ENCODE measurements around the gene BCL11A. TPM values are rescaled to one million over a fixed set of nuclear protein-coding genes. Genes with fewer than 3 reads are reported as not detected.

The BCL11A gene
- total and polyA plus RNA-seq, 2 experiments from 2014 or later = 57.5 to 77.6 TPM

DNA sequence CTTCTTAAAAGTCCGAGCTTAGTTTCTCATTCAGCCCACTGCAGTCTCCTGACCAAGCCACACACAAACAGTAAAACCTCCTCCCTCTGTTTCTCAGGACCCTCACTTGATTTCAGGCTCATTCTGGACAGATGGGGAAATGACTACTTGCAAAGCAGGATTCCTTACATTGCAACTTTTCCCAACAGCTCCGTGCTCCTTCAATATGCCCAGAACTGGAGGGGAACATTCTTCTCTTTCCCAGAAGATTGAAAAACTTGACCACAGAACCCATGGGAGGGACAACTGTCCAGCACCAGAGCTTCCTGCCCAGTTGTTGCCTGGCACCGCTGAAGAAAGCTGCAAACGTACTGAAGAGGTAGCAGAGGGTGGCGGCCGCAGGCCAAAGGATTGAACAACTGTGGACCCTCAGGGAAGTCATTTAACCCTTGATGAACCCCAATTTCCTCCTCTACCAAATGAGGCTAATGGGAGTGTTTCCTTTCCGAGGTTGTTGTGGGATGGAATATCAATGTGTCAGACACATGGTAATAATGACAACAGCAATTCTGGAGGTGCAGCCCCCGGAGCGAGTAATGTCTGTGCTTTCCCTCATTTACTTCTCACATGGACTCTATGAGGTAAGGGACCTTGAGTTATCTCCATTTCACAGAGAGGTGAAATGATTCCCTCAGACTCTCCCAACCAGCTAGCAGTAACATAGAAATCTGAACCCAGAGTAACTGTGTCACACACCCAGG, 25.0 kb downstream of the BCL11A start:
- TF ChIP-seq CREB1 (CRISPR knock-in tag; IDR thresholded peaks at IDR 0.05; ENCODE audit: low read depth) (no peak), ZNF114 (CRISPR knock-in tag; IDR thresholded peaks at IDR 0.05) (no peak), NANOG (IDR thresholded peaks at IDR 0.05; ENCODE audit: borderline replicate concordance) (no peak), ZNF331 (CRISPR knock-in tag; IDR thresholded peaks at IDR 0.05; ENCODE audit: low read depth) (no peak), STAT1 (IDR thresholded peaks at IDR 0.05; ENCODE audit: unreplicated experiment) (no peak), EZH2phosphoT487 (IDR thresholded peaks at IDR 0.05; ENCODE audit: unreplicated experiment) (no peak), EZH2 (IDR thresholded peaks at IDR 0.05; ENCODE audit: low read depth, unreplicated experiment) (no peak), POLR2AphosphoS5 (IDR thresholded peaks at IDR 0.05; ENCODE audit: low read depth) (no peak), JUNB (IDR thresholded peaks at IDR 0.05; ENCODE audit: unreplicated experiment) (no peak)
- TF ChIP-seq, protein P1, sequence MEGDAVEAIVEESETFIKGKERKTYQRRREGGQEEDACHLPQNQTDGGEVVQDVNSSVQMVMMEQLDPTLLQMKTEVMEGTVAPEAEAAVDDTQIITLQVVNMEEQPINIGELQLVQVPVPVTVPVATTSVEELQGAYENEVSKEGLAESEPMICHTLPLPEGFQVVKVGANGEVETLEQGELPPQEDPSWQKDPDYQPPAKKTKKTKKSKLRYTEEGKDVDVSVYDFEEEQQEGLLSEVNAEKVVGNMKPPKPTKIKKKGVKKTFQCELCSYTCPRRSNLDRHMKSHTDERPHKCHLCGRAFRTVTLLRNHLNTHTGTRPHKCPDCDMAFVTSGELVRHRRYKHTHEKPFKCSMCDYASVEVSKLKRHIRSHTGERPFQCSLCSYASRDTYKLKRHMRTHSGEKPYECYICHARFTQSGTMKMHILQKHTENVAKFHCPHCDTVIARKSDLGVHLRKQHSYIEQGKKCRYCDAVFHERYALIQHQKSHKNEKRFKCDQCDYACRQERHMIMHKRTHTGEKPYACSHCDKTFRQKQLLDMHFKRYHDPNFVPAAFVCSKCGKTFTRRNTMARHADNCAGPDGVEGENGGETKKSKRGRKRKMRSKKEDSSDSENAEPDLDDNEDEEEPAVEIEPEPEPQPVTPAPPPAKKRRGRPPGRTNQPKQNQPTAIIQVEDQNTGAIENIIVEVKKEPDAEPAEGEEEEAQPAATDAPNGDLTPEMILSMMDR (conservative IDR thresholded peaks at IDR 0.05; ENCODE audit: low read depth in 2 of 2) = no peak
- TF ChIP-seq, protein P2, sequence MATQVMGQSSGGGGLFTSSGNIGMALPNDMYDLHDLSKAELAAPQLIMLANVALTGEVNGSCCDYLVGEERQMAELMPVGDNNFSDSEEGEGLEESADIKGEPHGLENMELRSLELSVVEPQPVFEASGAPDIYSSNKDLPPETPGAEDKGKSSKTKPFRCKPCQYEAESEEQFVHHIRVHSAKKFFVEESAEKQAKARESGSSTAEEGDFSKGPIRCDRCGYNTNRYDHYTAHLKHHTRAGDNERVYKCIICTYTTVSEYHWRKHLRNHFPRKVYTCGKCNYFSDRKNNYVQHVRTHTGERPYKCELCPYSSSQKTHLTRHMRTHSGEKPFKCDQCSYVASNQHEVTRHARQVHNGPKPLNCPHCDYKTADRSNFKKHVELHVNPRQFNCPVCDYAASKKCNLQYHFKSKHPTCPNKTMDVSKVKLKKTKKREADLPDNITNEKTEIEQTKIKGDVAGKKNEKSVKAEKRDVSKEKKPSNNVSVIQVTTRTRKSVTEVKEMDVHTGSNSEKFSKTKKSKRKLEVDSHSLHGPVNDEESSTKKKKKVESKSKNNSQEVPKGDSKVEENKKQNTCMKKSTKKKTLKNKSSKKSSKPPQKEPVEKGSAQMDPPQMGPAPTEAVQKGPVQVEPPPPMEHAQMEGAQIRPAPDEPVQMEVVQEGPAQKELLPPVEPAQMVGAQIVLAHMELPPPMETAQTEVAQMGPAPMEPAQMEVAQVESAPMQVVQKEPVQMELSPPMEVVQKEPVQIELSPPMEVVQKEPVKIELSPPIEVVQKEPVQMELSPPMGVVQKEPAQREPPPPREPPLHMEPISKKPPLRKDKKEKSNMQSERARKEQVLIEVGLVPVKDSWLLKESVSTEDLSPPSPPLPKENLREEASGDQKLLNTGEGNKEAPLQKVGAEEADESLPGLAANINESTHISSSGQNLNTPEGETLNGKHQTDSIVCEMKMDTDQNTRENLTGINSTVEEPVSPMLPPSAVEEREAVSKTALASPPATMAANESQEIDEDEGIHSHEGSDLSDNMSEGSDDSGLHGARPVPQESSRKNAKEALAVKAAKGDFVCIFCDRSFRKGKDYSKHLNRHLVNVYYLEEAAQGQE (IDR thresholded peaks at IDR 0.05; ENCODE audit: unreplicated experiment) = no peak
- TF ChIP-seq, protein P3, sequence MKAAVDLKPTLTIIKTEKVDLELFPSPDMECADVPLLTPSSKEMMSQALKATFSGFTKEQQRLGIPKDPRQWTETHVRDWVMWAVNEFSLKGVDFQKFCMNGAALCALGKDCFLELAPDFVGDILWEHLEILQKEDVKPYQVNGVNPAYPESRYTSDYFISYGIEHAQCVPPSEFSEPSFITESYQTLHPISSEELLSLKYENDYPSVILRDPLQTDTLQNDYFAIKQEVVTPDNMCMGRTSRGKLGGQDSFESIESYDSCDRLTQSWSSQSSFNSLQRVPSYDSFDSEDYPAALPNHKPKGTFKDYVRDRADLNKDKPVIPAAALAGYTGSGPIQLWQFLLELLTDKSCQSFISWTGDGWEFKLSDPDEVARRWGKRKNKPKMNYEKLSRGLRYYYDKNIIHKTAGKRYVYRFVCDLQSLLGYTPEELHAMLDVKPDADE (IDR thresholded peaks at IDR 0.05) = no peak
- TF ChIP-seq, protein P4, sequence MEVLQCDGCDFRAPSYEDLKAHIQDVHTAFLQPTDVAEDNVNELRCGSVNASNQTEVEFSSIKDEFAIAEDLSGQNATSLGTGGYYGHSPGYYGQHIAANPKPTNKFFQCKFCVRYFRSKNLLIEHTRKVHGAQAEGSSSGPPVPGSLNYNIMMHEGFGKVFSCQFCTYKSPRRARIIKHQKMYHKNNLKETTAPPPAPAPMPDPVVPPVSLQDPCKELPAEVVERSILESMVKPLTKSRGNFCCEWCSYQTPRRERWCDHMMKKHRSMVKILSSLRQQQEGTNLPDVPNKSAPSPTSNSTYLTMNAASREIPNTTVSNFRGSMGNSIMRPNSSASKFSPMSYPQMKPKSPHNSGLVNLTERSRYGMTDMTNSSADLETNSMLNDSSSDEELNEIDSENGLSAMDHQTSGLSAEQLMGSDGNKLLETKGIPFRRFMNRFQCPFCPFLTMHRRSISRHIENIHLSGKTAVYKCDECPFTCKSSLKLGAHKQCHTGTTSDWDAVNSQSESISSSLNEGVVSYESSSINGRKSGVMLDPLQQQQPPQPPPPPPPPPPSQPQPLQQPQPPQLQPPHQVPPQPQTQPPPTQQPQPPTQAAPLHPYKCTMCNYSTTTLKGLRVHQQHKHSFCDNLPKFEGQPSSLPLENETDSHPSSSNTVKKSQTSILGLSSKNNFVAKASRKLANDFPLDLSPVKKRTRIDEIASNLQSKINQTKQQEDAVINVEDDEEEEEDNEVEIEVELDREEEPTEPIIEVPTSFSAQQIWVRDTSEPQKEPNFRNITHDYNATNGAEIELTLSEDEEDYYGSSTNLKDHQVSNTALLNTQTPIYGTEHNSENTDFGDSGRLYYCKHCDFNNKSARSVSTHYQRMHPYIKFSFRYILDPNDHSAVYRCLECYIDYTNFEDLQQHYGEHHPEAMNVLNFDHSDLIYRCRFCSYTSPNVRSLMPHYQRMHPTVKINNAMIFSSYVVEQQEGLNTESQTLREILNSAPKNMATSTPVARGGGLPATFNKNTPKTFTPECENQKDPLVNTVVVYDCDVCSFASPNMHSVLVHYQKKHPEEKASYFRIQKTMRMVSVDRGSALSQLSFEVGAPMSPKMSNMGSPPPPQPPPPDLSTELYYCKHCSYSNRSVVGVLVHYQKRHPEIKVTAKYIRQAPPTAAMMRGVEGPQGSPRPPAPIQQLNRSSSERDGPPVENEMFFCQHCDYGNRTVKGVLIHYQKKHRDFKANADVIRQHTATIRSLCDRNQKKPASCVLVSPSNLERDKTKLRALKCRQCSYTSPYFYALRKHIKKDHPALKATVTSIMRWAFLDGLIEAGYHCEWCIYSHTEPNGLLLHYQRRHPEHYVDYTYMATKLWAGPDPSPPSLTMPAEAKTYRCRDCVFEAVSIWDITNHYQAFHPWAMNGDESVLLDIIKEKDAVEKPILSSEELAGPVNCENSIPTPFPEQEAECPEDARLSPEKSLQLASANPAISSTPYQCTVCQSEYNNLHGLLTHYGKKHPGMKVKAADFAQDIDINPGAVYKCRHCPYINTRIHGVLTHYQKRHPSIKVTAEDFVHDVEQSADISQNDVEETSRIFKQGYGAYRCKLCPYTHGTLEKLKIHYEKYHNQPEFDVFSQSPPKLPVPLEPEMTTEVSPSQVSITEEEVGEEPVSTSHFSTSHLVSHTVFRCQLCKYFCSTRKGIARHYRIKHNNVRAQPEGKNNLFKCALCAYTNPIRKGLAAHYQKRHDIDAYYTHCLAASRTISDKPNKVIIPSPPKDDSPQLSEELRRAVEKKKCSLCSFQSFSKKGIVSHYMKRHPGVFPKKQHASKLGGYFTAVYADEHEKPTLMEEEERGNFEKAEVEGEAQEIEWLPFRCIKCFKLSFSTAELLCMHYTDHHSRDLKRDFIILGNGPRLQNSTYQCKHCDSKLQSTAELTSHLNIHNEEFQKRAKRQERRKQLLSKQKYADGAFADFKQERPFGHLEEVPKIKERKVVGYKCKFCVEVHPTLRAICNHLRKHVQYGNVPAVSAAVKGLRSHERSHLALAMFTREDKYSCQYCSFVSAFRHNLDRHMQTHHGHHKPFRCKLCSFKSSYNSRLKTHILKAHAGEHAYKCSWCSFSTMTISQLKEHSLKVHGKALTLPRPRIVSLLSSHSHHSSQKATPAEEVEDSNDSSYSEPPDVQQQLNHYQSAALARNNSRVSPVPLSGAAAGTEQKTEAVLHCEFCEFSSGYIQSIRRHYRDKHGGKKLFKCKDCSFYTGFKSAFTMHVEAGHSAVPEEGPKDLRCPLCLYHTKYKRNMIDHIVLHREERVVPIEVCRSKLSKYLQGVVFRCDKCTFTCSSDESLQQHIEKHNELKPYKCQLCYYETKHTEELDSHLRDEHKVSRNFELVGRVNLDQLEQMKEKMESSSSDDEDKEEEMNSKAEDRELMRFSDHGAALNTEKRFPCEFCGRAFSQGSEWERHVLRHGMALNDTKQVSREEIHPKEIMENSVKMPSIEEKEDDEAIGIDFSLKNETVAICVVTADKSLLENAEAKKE (CRISPR knock-in tag; IDR thresholded peaks at IDR 0.05) = no peak
- H3K27ac ChIP-seq (ENCODE audit: low read depth) = no peak overlapping the region
- H2AFZ ChIP-seq = no peak overlapping the region
- no peak overlapping the region for H3K27ac Mint-ChIP-seq
- H3K36me3 Mint-ChIP-seq (ENCODE audit: low read depth) = peaks cover 14% of the 10 kb centered on the region
- peaks cover 95% of the 10 kb centered on the region for H3K4me1 Mint-ChIP-seq
- peaks cover 100% of the 10 kb centered on the region for H3K79me2 ChIP-seq (replicated peaks; ENCODE audit: insufficient read depth)
- no peak overlapping the region; the same call in 2 of the 3 replicates for H3K4me3 Mint-ChIP-seq
- H3F3A ChIP-seq (replicated peaks; ENCODE audit: low read depth) = no peaks in the 10 kb centered on the region
- H3K4me2 ChIP-seq = no peak overlapping the region
- peaks cover 88% of the 10 kb centered on the region for H3K4me1 ChIP-seq (ENCODE audit: insufficient read depth)
- peaks cover 9% of the 10 kb centered on the region for H3K27me3 Mint-ChIP-seq (ENCODE audit: insufficient read depth, low read depth, poor library complexity)
- no peaks in the 10 kb centered on the region for H3K9me2 ChIP-seq (ENCODE audit: insufficient read depth)
- no peaks in the 10 kb centered on the region for H3K9me3 Mint-ChIP-seq
- H4K20me1 ChIP-seq (replicated peaks; ENCODE audit: insufficient read depth) = peaks cover 40% of the 10 kb centered on the region
- H3K4me3 ChIP-seq = no peak overlapping the region
- DNase-seq (ENCODE audit: low spot score) = no peak
- H3K36me3 ChIP-seq (ENCODE audit: insufficient read depth) = 0 out of 2 replicates have a peak, but pooled peaks cover 3% of the 10 kb centered on the region
- H3K27me3 ChIP-seq (ENCODE audit: insufficient read depth) = no peaks in the 10 kb centered on the region
- ATAC-seq = no peak

Measured in GM23338 (cell line).